HG03457 (cell line): Measurements from ENCODE around the gene CRELD2.

Source experiments
- ATAC-seq: cut with Tn5 transposase; IDR thresholded peaks from one replicate; pipeline ENCODE4 v1.9.1; 2021; ENCODE audit warnings: moderate number of reproducible peaks; ENCODE audit not compliant: unreplicated experiment

CRELD2 gene

GRCh38 chr22:49910229-49911155 is 7.9 kb upstream of the CRELD2 start:
- no peak for ATAC-seq

GRCh38 chr22:49911881-49912625 is 6.4 kb upstream of the CRELD2 start:
- ATAC-seq = no peak

- ATAC-seq = no peak
Observed at GRCh38 chr22:49913026-49913425, 5.4 kb upstream of the CRELD2 start.

- no peak for ATAC-seq
Observed at GRCh38 chr22:49913446-49913845, 5.0 kb upstream of the CRELD2 start.

- ATAC-seq = no peak
Observed at GRCh38 chr22:49914256-49914655, 4.2 kb upstream of the CRELD2 start.

- ATAC-seq = no peak
Observed at GRCh38 chr22:49915610-49916009, 2.8 kb upstream of the CRELD2 start.

- no peak for ATAC-seq
Observed at GRCh38 chr22:49916831-49917230, 1.6 kb upstream of the CRELD2 start.

- ATAC-seq = no peak
Observed at GRCh38 chr22:49918911-49919881, 762 bp downstream of the CRELD2 start.

GRCh38 chr22:49920859-49921258 is 2.4 kb downstream of the CRELD2 start:
- ATAC-seq = no peak

GRCh38 chr22:49921508-49922278 is 3.3 kb downstream of the CRELD2 start:
- no peak for ATAC-seq

GRCh38 chr22:49922484-49922883 is 4.0 kb downstream of the CRELD2 start:
- ATAC-seq = no peak

- no peak for ATAC-seq
Observed at GRCh38 chr22:49922926-49923325, 4.5 kb downstream of the CRELD2 start.

GRCh38 chr22:49923445-49923844 is 5.0 kb downstream of the CRELD2 start:
- no peak for ATAC-seq

GRCh38 chr22:49924113-49924833 is 5.8 kb downstream of the CRELD2 start:
- no peak for ATAC-seq

GRCh38 chr22:49925525-49926128 is 7.2 kb downstream of the CRELD2 start:
- no peak for ATAC-seq

- no peak for ATAC-seq
Observed at GRCh38 chr22:49926916-49927315, 8.5 kb downstream of the CRELD2 start.

GRCh38 chr22:49927483-49928184 is 9.2 kb downstream of the CRELD2 start:
- no peak for ATAC-seq

GRCh38 chr22:49928185-49928495 is 9.7 kb downstream of the CRELD2 start:
- ATAC-seq = no peak
